GM10266 (cell line): ENCODE data around the gene GSDME.
"Not testable (repeated sequence)": the region's sequence is repeated elsewhere in the genome, so short reads cannot be mapped to it uniquely, and the experiment has no call there.

ENCODE experiments used
- DNase-seq: peaks from one replicate; pipeline ENCODE4 v3.0.0; 2012; ENCODE audit errors: extremely low spot score
- CTCF ChIP-seq: IDR thresholded peaks from 2 replicates; pipeline ENCODE4 v1.5.1; 2012; ENCODE audit warnings: mild to moderate bottlenecking, low read depth; ENCODE audit not compliant: control insufficient read depth, insufficient read depth; ENCODE audit errors: missing control alignments

GSDME gene

DNA sequence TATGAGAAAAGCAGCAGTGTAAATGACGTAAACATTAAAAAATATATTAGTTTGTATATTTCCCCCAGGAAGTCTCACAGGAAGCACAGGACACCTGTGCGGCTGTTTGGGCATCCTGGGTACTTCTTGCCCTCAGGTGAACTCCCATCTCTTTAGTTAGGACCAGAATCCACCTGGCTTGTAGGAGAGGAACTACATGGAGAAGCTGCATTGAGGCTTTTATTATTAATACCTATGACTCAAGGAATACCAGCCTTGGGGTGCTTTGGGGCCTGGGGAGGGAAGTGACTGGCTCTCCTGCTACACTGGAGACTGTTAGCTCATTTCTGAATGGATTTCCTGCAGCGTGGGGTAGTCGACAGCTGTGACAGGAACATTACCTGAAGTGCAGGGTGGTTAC is 40.0 kb upstream of the GSDME start:
- TF ChIP-seq CTCF: no peak
- no peak for DNase-seq

DNA sequence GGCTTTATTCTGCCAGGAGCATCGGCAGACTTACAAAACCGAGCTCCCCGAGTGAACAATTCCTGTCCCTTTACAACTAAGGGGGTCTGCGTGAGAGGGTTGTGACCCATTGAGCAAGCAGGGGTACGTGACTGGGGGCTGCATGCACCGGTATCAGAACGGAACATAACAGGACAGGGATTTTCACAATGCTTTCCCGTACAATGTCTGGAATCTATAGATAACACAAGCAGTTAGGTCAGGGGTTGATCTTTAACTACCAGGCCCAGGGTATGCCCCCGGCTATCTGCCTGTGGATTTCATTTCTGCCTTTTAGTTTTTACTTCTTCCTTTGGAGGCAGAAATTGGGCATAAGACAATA is 38.1 kb upstream of the GSDME start:
- DNase-seq: no peak

DNA sequence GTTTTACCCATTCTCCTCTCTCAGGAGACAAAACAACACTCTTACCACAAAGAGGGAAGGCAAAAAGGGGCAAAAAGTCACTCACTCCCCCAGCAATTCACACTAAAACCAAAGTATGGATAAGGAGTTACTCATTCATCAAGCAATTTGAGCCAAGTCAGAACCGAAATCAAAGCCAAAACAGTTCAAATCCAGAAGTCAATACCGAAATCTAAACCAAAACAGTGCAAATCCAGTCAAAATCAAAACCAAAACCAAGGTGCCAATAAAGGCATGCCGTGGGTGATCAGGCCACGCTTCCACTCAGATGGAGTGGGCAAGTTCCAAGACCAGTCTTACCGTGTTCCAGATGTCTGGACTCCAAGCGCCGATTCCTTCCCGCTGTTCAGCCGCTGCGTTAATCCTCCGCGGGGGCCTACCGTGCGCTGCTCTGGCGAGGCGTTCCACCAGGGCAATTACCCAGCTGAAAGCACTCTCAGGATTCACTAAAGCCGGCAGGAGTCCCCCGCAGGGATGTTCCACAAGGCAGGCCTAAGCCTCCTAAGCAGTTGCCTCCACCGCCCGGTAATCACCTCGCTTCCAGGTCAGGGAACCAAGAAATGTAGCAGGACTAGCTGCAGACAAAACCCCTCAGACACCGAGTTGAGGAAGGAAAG is 37.6 kb upstream of the GSDME start:
- DNase-seq: not testable (repeated sequence)

More for the DNA sequence above, 38.1 kb upstream of the GSDME start:
- TF ChIP-seq CTCF: no peak

DNA sequence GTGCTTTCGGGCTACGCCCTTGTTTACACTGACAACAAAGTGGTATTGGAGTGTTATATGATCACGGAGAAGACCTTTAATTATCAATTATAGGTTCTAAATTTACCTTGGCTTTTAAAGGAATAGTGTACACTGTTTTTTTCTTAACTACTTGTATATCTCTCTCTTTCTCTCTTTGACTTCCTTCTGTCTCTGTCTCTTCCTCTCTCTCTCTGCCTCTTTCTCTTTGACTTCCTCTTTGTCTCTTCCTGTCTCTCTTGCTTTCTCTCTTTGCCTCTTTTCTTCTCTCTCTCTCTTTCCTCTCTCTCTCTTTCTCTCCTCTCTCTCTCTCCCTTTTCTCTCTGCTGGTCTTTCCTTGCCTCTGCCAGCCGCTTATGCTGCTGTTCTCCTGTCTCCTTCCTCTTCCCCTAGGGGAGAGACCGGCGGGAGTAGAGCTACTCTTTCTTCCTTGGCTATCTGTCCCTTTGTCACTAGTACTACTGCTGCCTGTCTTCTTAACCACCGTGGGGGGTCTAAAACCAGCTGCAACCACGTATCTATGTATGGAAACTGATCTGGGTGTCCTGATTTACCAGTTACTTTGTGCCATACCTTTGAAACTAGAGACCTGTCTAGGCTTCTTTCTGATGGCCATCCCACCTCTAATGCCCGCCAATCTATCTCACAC is 36.9 kb upstream of the GSDME start:
- DNase-seq: no peak
- TF ChIP-seq CTCF: no peak

- TF ChIP-seq CTCF: no peak
- DNase-seq: no peak
Observed at GRCh38 chr7:24788961-24789576, 31.8 kb upstream of the GSDME start.

GRCh38 chr7:24788075-24788474 is 30.8 kb upstream of the GSDME start:
- no peak for DNase-seq
- peak; percentile 38 for TF ChIP-seq CTCF

DNA sequence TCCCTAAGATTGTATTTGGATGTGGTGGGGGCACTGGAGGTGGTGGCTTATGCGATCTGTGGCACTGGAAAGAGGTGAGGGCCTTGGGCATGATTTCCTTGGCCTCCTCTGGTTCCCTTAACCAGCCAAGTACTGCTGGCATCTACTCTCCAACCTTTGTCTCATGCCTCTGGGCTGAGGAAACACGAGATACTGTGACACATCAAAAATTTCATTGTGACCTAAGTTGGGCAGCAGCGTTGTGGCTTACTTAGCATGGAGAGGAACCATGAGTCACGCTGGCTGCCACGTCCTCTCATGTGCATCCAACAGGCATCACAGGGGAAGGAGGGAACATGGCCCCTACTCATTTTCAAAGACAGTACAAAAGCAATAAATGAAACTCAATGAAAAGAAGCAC is 29.7 kb upstream of the GSDME start:
- TF ChIP-seq CTCF: no peak
- DNase-seq: no peak

- no peak for TF ChIP-seq CTCF
- no peak for DNase-seq
Observed at GRCh38 chr7:24786306-24786705, 29.0 kb upstream of the GSDME start.
